K562 (cell line): ENCODE data around the gene QPRT. TPM values are rescaled to one million over a fixed set of nuclear protein-coding genes. Genes with fewer than 3 reads are reported as not detected.

Experiments used
- ATAC-seq: fragments of 200-7000 bp; cut with Tn5 transposase; 3 replicates; pipeline ENCODE4 v1.9.1; 2020; ENCODE audit warnings: moderate library complexity
- BruUV-seq: library from RNA; stranded (reverse); fragments of 400-500 nt; replicated peaks from 2 replicates; lab custom pipeline; 2021; lab: Mats Ljungman, UMichigan
- CTCF ChIA-PET: fragments of 300-600 bp; formaldehyde crosslinking; extraction: SDS; loops from one replicate; lab custom pipeline; 2021; ENCODE audit warnings: low intra/inter-chr PET ratio; lab: Yijun Ruan, JAX
- POLR2A ChIA-PET: fragments of 300-600, 350-650 bp; sonication (Branson Sonifier 250); formaldehyde crosslinking; extraction: SDS; loops from one replicate; lab custom pipeline; 2021; ENCODE audit warnings: antibody characterized with exemption, inconsistent platforms; lab: Yijun Ruan, JAX
- DNase-seq, 4 experiments: peaks; one replicate each; pipeline versions ENCODE4 v3.0.0 to v3.0.0-alpha.2; 2011 to 2018; ENCODE audit warnings: low spot score in 3 of 4, mixed read lengths in 3 of 4; ENCODE audit errors: extremely low read depth in 1 of 4
- FAIRE-seq: peaks from 2 replicates; lab custom pipeline; 2011; peaks lifted over from hg19 to GRCh38; lab: Jason Lieb, UNC
- H2AFZ ChIP-seq: 2 replicates; pipeline ENCODE4 v1.6.0; 2011; ENCODE audit warnings: low read depth, low read length, control low read depth, inconsistent platforms
- H3K27ac ChIP-seq: fragments of 200-600 bp; 3 replicates; pipeline ENCODE4 v1.8.0; 2011; ENCODE audit warnings: low read depth, mild to moderate bottlenecking, control low read depth, inconsistent platforms, low read length, moderate library complexity, mixed read lengths; ENCODE audit errors: extremely low read depth
- H3K27me3 ChIP-seq, 2 experiments: fragments of 300-600 bp in 1 of 2; 2 replicates in 1 of 2; 3 replicates in 1 of 2; pipeline versions ENCODE4 v1.6.0 to v1.8.0; 2011; ENCODE audit warnings: inconsistent platforms in 2 of 2, low read length in 2 of 2, mild to moderate bottlenecking in 1 of 2, mixed read lengths in 1 of 2, moderate library complexity in 1 of 2; ENCODE audit not compliant: control insufficient read depth in 2 of 2, insufficient read depth in 2 of 2
- H3K36me3 ChIP-seq: fragments of 300-600 bp; 3 replicates; pipeline ENCODE4 v1.8.0; 2011; ENCODE audit warnings: mild to moderate bottlenecking, low read length, inconsistent platforms; ENCODE audit not compliant: control insufficient read depth, insufficient read depth
- H3K4me1 ChIP-seq, 2 experiments: fragments of 200-600 bp in 1 of 2; replicated peaks in 1 of 2; 2 replicates in 1 of 2; 3 replicates in 1 of 2; pipeline versions ENCODE4 v1.5.1 to v1.8.0; 2011; ENCODE audit warnings: inconsistent platforms in 2 of 2, low read length in 2 of 2, mild to moderate bottlenecking in 1 of 2, mixed read lengths in 1 of 2, moderate library complexity in 1 of 2; ENCODE audit not compliant: control insufficient read depth in 2 of 2, insufficient read depth in 2 of 2
- H3K4me2 ChIP-seq: 2 replicates; pipeline ENCODE4 v1.6.1; 2011; ENCODE audit warnings: low read length, control low read depth, inconsistent platforms, mixed read lengths; ENCODE audit not compliant: insufficient read depth
- H3K4me3 ChIP-seq: fragments of 200-600 bp; sonication (generic), shearing (Covaris generic); 2 replicates; pipeline ENCODE4 v1.5.1; 2016; ENCODE audit warnings: control low read depth, inconsistent platforms
- H3K79me2 ChIP-seq: fragments of 200-600 bp; 3 replicates; pipeline ENCODE4 v1.8.0; 2011; ENCODE audit warnings: low read length, inconsistent platforms; ENCODE audit not compliant: control insufficient read depth, insufficient read depth
- H3K9ac ChIP-seq, 2 experiments: 2 replicates each; pipeline versions ENCODE4 v1.6.0 to v1.6.1; 2011; ENCODE audit warnings: low read depth in 2 of 2, low read length in 2 of 2, control low read depth in 1 of 2, inconsistent platforms in 1 of 2, mild to moderate bottlenecking in 1 of 2, mixed read lengths in 1 of 2; ENCODE audit not compliant: insufficient read depth in 1 of 2
- H3K9me1 ChIP-seq: one replicate; pipeline ENCODE4 v1.6.0; 2011; ENCODE audit warnings: inconsistent platforms, mild to moderate bottlenecking, low read length, moderate library complexity; ENCODE audit not compliant: control insufficient read depth, insufficient read depth
- H3K9me3 ChIP-seq: replicated peaks from 2 replicates; pipeline ENCODE4 v1.5.1; 2011; ENCODE audit warnings: low read depth, low read length, inconsistent platforms; ENCODE audit not compliant: control insufficient read depth, insufficient read depth
- H4K20me1 ChIP-seq: replicated peaks from 2 replicates; pipeline ENCODE4 v1.6.1; 2011; ENCODE audit warnings: low read length, inconsistent platforms, mixed read lengths; ENCODE audit not compliant: control insufficient read depth, insufficient read depth
- CHD4 ChIP-seq: fragments of 200-600 bp; sonication (generic); IDR thresholded peaks from 3 replicates; pipeline ENCODE4 v1.6.1; 2012; ENCODE audit warnings: low read depth, mild to moderate bottlenecking, mixed read lengths, low read length, inconsistent platforms; ENCODE audit not compliant: insufficient read depth, insufficient replicate concordance, poor library complexity, severe bottlenecking
- HDAC2 ChIP-seq: fragments of 450-650 bp; IDR thresholded peaks from 2 replicates; pipeline ENCODE4 v1.6.1; 2016; ENCODE audit warnings: mild to moderate bottlenecking
- HEY1 ChIP-seq: fragments of 250-450 bp; sonication (Bioruptor Pico); IDR thresholded peaks from 2 replicates; pipeline ENCODE4 v1.5.0; 2020; ENCODE audit warnings: mild to moderate bottlenecking, moderate library complexity, borderline replicate concordance
- LEF1 ChIP-seq: fragments of 450-650 bp; IDR thresholded peaks from 2 replicates; pipeline ENCODE4 v1.6.1; 2016; ENCODE audit warnings: mild to moderate bottlenecking
- SLC30A9 ChIP-seq: fragments of 250-450 bp; sonication (Bioruptor Pico); IDR thresholded peaks from 2 replicates; pipeline ENCODE4 v1.8.0; 2022; ENCODE audit warnings: mild to moderate bottlenecking, moderate library complexity
- TAF9B ChIP-seq: fragments of 450-650 bp; IDR thresholded peaks from 2 replicates; pipeline ENCODE4 v1.6.1; 2018; ENCODE audit warnings: mild to moderate bottlenecking; ENCODE audit not compliant: partially characterized antibody
- TBP ChIP-seq: optimal IDR thresholded peaks from 2 replicates; pipeline ENCODE3; 2011; ENCODE audit warnings: low read depth, low read length, improper control_type of control experiment
- ZNF766 ChIP-seq: fragments of 200-800 bp; sonication (Bioruptor generic); conservative IDR thresholded peaks from 2 replicates; pipeline ENCODE4 v1.6.1; 2016; ENCODE audit warnings: missing genetic modification characterization, missing compliant biosample characterization
- ZSCAN29 ChIP-seq: fragments of 450-650 bp; IDR thresholded peaks from 2 replicates; pipeline ENCODE4 v1.6.1; 2017
- WGBS: fragments of 100-300 bp; shearing (Covaris generic); methylation state at CpG from one replicate; pipeline ENCODE4 v1.1.6; 2016; ENCODE audit warnings: low coverage, mixed read lengths; ENCODE audit not compliant: insufficient coverage; ENCODE audit errors: missing lambda C conversion rate; 5-methylcytosine and 5-hydroxymethylcytosine counted together
- in situ Hi-C: fragments of 300-500 bp; cut with MboI; formaldehyde crosslinking; loops from 4 replicates; pipeline ENCODE4 v1.15.0; 2018; ENCODE audit warnings: inconsistent platforms, mixed read lengths
- intact Hi-C: fragments of 100-400 bp; cut with micrococcal nuclease; formaldehyde crosslinking; loops from 2 replicates; pipeline ENCODE4 v1.14.2; 2022
- polyA plus RNA-seq, 8 experiments: library from polyadenylated mRNA; depleted of rRNA in 4 of 8; stranded (reverse) in 5 of 8; unstranded in 3 of 8; fragments of >200 nt; fragmentation: Nextera tagmentation in 2 of 8; fragmentation: Illumina TruSeq in 1 of 8; extraction: Ambion mirVana in 2 of 8; extraction: Trizol in 1 of 8; gene quantifications; 2 replicates each; pipeline versions ENCODE4 v1.2.1 to v1.2.3, GENCODE V29; 2011 to 2014; ENCODE audit warnings: inconsistent platforms in 1 of 8, missing spikeins in 1 of 8
- total RNA-seq, 7 experiments: library from RNA; depleted of rRNA in 6 of 7; stranded (reverse); fragments of >200 nt in 6 of 7; fragmentation: Illumina TruSeq in 2 of 7; extraction: Trizol in 2 of 7; gene quantifications; 2 replicates each; pipeline versions ENCODE4 v1.2.1 to v1.2.3, GENCODE V29; 2011 to 2021; ENCODE audit warnings: low replicate concordance in 1 of 7
- TF ChIP-seq, protein P1 (sequence below), 2 experiments: fragments of 250-450 bp in 1 of 2; fragments of 450-650 bp in 1 of 2; sonication (Bioruptor Pico) in 1 of 2; IDR thresholded peaks; 2 replicates each; pipeline versions ENCODE4 v1.6.1 to v1.8.0; 2016 to 2021; ENCODE audit warnings: mild to moderate bottlenecking in 2 of 2, moderate library complexity in 2 of 2, missing compliant biosample characterization in 1 of 2, missing genetic modification characterization in 1 of 2
- TF ChIP-seq, protein P2 (sequence below): fragments of 250-450 bp; sonication (Bioruptor Pico); IDR thresholded peaks from 2 replicates; pipeline ENCODE4 v1.8.0; 2022; ENCODE audit warnings: inconsistent platforms
- TF ChIP-seq, protein P3 (sequence below): sonication (generic); formaldehyde crosslinking; IDR thresholded peaks from 2 replicates; pipeline ENCODE4 v1.8.0; 2022; ENCODE audit warnings: mild to moderate bottlenecking, missing genetic modification reagents

QPRT gene
- total and polyA plus RNA-seq, 9 of the 15 experiments (the other 6 are each of a cell fraction or from before 2014, with no cell fraction given): 7.7 to 112 (median 64.1) TPM

DNA sequence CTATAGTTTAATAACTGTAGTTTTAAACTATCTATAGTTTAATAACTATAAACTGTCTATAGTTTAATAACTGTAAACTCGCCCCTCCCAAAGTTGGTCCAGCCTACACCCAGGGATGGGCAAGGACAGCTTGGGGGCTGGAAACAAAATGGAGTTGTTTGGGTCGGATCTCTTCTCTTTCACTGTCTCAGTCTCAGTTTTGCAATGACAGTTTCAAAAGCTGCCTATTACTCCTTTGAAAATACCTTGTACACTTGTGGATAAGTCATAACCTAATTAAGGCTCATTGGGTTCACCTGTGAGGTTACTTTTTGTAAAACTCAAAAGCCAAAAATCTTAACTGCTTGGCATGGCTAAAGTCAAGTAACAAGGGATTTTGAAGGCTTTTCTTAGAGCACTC is 35.4 kb downstream of the QPRT start:
- H3K36me3 ChIP-seq: no peaks in the 10 kb centered on the region
- H3K27ac ChIP-seq: no peak overlapping the region
- H3K27me3 ChIP-seq: no peaks in the 10 kb centered on the region
- H2AFZ ChIP-seq: peak overlapping the region; percentile 47
- DNase-seq (no peak), FAIRE-seq (no peak), ATAC-seq (no peak)
- no peak overlapping the region for H3K4me3 ChIP-seq
- no TSS peak for BruUV-seq
- H3K9me3 ChIP-seq: no peaks in the 10 kb centered on the region
- ChIA-PET POLR2A (interaction anchor here (0.6 to 1.1 kb wide), 3 partner anchors 10 to 592 kb away, joined by 3 to 5 read pairs (median 4); no protein-coding TSS in a partner anchor), CTCF (no interaction called here)
- intact Hi-C loops: loop anchor here (5.0 kb wide), 1 partner anchor 72 kb away; no protein-coding TSS in a partner anchor
- no peak overlapping the region for H3K4me2 ChIP-seq
- H3K9ac ChIP-seq: no peak overlapping the region
- no peaks in the 10 kb centered on the region for H3K79me2 ChIP-seq
- H4K20me1 ChIP-seq: no peaks in the 10 kb centered on the region
- H3K9me1 ChIP-seq: no peaks in the 10 kb centered on the region
- 50% methylated on average over 2 of the region's 2 CpGs for WGBS
- TF ChIP-seq, protein P1, sequence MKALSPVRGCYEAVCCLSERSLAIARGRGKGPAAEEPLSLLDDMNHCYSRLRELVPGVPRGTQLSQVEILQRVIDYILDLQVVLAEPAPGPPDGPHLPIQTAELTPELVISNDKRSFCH (CRISPR knock-in tag; IDR thresholded peaks at IDR 0.05): no peak
- TF ChIP-seq, protein P1 (tag; IDR thresholded peaks at IDR 0.05): no peak
- TF ChIP-seq, protein P2, sequence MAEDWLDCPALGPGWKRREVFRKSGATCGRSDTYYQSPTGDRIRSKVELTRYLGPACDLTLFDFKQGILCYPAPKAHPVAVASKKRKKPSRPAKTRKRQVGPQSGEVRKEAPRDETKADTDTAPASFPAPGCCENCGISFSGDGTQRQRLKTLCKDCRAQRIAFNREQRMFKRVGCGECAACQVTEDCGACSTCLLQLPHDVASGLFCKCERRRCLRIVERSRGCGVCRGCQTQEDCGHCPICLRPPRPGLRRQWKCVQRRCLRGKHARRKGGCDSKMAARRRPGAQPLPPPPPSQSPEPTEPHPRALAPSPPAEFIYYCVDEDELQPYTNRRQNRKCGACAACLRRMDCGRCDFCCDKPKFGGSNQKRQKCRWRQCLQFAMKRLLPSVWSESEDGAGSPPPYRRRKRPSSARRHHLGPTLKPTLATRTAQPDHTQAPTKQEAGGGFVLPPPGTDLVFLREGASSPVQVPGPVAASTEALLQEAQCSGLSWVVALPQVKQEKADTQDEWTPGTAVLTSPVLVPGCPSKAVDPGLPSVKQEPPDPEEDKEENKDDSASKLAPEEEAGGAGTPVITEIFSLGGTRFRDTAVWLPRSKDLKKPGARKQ (CRISPR knock-in tag): no peak
- TF ChIP-seq ZNF766 (CRISPR knock-in tag) (no peak), HEY1 (CRISPR knock-in tag) (no peak), ZSCAN29 (no peak), HDAC2 (no peak), SLC30A9 (no peak), LEF1 (no peak), TBP (no peak), CHD4 (no peak), TAF9B (no peak)
- TF ChIP-seq, protein P3, sequence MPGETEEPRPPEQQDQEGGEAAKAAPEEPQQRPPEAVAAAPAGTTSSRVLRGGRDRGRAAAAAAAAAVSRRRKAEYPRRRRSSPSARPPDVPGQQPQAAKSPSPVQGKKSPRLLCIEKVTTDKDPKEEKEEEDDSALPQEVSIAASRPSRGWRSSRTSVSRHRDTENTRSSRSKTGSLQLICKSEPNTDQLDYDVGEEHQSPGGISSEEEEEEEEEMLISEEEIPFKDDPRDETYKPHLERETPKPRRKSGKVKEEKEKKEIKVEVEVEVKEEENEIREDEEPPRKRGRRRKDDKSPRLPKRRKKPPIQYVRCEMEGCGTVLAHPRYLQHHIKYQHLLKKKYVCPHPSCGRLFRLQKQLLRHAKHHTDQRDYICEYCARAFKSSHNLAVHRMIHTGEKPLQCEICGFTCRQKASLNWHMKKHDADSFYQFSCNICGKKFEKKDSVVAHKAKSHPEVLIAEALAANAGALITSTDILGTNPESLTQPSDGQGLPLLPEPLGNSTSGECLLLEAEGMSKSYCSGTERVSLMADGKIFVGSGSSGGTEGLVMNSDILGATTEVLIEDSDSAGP (CRISPR knock-in tag): no peak
- peaks cover 8 to 17% of the 10 kb centered on the region in 2 experiments for H3K4me1 ChIP-seq
- in situ Hi-C loops: no loop called here
